Naive B cell (primary cell): ENCODE results near the gene CST4. TPM values are rescaled to one million over a fixed set of nuclear protein-coding genes. Genes with fewer than 3 reads are reported as not detected.
"Not testable (repeated sequence)": the region's sequence is repeated elsewhere in the genome, so short reads cannot be mapped to it uniquely, and the experiment has no call there.

Experiments
- ATAC-seq, 2 donors: fragments of 150-1000 bp; cut with Tn5 transposase; 2 replicates each; pipeline ENCODE4 v1.10.0; 2021; ENCODE audit warnings: low read depth in 2 of 2, mild to moderate bottlenecking in 2 of 2, moderate library complexity in 2 of 2
- DNase-seq: peaks from one replicate; pipeline ENCODE4 v3.0.0; 2022
- H3K27ac Mint-ChIP-seq, 6 donors: one replicate each; pipeline ENCODE4 v1.8.0; 2020 to 2022; ENCODE audit warnings: mild to moderate bottlenecking in 6 of 6, mixed read lengths in 6 of 6, moderate library complexity in 5 of 6, inconsistent platforms in 2 of 6
- H3K27me3 Mint-ChIP-seq, 3 donors: one replicate each; pipeline ENCODE4 v1.8.0; 2021 to 2022; ENCODE audit warnings: mixed read lengths in 3 of 3, mild to moderate bottlenecking in 1 of 3
- H3K36me3 Mint-ChIP-seq, 2 donors: one replicate each; pipeline ENCODE4 v1.8.0; 2020 to 2022; ENCODE audit warnings: mixed read lengths in 2 of 2, inconsistent platforms in 1 of 2, mild to moderate bottlenecking in 1 of 2
- H3K4me1 Mint-ChIP-seq, 3 donors: one replicate each; pipeline ENCODE4 v1.8.0; 2020 to 2022; ENCODE audit warnings: mixed read lengths in 3 of 3, inconsistent platforms in 1 of 3, mild to moderate bottlenecking in 1 of 3, moderate library complexity in 1 of 3
- H3K4me3 Mint-ChIP-seq, 8 donors: one replicate each; pipeline ENCODE4 v1.8.0; 2020 to 2022; ENCODE audit warnings: mild to moderate bottlenecking in 8 of 8, mixed read lengths in 8 of 8, moderate library complexity in 8 of 8, inconsistent platforms in 2 of 8
- H3K9me3 Mint-ChIP-seq, 7 donors: one replicate each; pipeline ENCODE4 v1.8.0; 2020 to 2022; ENCODE audit warnings: mixed read lengths in 7 of 7, mild to moderate bottlenecking in 5 of 7, inconsistent platforms in 2 of 7, moderate library complexity in 1 of 7
- polyA plus RNA-seq, 6 donors: library from polyadenylated mRNA; unstranded; fragments of 300-500 nt; fragmentation: Illumina TruSeq; gene quantifications; one replicate each; pipeline ENCODE4 v1.2.3, GENCODE V29; 2021; ENCODE audit warnings: low read depth in 6 of 6

Gene CST4
- polyA plus RNA-seq, 6 donors from 2014 or later = not detected

DNA sequence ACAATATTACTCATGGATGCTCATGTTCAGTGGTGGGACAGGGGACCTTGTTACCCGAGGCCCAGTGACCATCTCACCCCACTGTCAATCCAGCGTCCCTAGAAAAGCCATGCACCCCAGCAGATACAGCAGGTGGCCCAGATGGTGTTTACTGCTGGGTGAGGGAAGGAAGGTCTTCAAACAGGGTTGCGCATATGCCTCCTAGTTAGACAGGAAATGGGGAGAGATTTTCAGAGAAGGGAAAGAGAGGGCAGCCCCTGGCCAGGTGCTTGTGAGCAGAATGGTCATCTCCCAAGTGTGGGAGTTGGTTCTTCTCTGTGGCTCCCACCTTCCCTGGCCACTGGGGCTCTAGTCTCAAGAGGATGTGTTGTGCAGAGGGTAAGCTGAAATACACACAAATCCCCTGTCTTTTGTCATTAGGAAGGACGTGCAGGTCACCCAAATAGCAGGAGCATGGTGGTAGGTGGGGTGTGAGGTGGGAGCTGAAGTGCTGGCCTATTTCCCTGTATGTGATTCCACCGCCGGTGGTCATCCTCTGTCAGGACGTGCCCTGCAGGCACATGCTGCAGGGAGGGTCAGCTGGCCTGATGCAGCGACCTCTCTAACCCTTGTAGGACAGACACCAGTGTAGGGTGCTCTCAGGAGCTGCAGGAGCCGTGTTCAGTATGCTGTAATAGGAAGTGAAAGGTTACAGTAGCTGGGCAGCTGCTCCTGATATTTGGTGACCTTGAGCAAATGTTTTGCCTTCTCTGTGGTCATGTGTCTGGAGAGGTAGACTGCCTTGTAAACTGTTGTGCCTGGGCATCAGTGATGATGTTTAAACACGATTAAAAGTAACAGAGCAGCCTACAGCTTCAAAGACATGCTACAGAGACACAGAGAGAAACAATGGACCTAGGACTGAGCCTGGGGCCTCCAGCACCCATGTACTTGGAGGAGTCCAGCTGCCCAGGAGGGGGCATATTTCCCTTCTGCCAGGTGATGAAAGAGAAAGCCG, 47.9 kb downstream of the CST4 start:
- Mint-ChIP-seq H3K4me3 (no peak overlapping the region), H3K27me3 (peaks cover 4 to 28% (median 28%) of the 10 kb centered on the region in 3 donors), H3K27ac (no peak overlapping the region), H3K9me3 (peaks cover 0 to 5% (median 0%) of the 10 kb centered on the region in 7 donors), H3K4me1 (peaks cover 13 to 26% (median 14%) of the 10 kb centered on the region in 3 donors), H3K36me3 (no peaks in the 10 kb centered on the region)
- DNase-seq (no peak), ATAC-seq (no peak)

DNA sequence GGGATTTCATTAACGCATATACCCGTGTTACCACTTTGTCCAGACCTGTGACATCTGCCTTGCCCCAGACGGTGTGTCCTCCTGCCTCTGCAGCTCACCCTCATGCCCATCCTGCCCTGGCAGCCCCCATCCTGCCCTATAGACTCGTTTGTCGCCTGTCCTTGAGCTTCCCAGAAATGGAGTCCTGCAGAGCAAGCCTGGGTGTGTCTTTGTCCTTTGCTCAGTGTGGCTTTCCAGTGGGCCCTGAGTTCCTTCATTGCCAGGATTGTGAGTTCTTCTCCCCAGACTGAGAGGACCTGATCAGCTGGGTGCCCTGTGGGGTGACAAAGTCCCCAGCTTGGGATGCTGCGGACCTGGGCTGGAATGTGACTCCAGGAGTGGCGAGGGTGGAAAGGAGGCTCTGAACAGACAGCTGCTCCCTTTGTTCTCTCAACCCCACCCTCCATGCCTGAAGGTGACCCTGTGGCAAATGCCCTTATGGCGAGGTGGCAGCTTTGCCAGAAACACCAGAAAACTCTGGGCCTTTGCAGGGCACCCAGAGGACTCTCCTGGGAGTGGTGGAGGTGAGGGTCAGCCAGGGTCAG, 48.7 kb downstream of the CST4 start:
- ATAC-seq = no peak
- Mint-ChIP-seq H3K4me3 (no peak overlapping the region), H3K27me3 (peaks cover 4 to 34% (median 30%) of the 10 kb centered on the region in 3 donors), H3K36me3 (no peaks in the 10 kb centered on the region), H3K9me3 (no peaks in the 10 kb centered on the region), H3K4me1 (peaks cover 13 to 26% (median 14%) of the 10 kb centered on the region in 3 donors), H3K27ac (no peak overlapping the region)
- no peak for DNase-seq

DNA sequence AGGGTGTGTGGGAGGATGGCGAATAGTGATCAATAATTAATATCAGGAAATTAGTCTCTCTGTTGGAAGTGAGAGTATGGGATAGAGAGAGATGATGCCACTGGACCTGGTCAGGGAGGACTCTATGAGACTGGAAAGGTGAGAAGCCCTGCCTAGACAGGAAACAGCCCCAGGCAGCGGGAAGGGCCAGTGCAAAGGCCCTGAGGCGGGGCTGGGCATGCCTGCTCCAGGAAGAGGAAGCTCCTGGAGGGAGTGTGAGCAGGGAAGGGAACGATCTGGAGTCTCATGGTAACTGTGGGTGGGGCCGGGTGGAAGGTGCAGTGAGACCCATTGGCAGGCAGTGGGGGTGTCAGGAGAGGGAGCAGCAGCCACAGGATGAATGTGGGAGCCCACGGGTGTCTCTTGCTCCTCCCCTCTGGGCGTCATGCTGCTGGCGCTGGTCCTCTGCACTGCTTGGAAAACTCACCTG, 49.3 kb downstream of the CST4 start:
- DNase-seq (no peak), ATAC-seq (no peak)
- Mint-ChIP-seq H3K27ac (no peak overlapping the region), H3K27me3 (peaks cover 8 to 37% (median 30%) of the 10 kb centered on the region in 3 donors), H3K4me1 (peaks cover 13 to 26% (median 14%) of the 10 kb centered on the region in 3 donors), H3K4me3 (peak overlapping the region in 4 of 8 donors; percentile 6 to 61 (median 36)), H3K36me3 (no peaks in the 10 kb centered on the region), H3K9me3 (no peaks in the 10 kb centered on the region)

DNA sequence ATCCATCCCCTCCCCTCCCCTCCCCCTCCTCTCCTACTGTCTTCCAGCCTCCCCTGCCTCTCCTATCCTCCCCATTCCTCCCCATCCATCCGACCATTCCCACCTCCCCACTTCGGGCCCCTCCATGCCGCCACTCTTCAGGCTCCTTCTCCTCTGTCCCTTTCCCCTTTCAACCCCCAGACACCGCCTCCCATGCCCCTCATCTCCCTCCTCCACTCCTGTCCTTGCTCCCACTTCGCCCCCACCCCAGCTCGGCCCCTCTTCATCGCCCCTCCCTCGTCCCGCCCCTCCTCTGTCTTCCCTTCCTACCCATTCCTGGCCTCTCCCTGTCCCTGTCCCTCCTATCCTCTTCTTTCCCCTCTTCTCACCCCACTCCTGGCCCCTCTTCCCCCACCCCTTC, 50.5 kb downstream of the CST4 start:
- Mint-ChIP-seq H3K27ac (no peak overlapping the region), H3K4me3 (peak overlapping the region in 1 of 8 donors; percentile 30), H3K36me3 (no peaks in the 10 kb centered on the region), H3K4me1 (peaks cover 9 to 19% (median 9%) of the 10 kb centered on the region in 3 donors), H3K9me3 (no peaks in the 10 kb centered on the region), H3K27me3 (peaks cover 9 to 37% (median 30%) of the 10 kb centered on the region in 3 donors)
- ATAC-seq (no peak), DNase-seq (no peak)

DNA sequence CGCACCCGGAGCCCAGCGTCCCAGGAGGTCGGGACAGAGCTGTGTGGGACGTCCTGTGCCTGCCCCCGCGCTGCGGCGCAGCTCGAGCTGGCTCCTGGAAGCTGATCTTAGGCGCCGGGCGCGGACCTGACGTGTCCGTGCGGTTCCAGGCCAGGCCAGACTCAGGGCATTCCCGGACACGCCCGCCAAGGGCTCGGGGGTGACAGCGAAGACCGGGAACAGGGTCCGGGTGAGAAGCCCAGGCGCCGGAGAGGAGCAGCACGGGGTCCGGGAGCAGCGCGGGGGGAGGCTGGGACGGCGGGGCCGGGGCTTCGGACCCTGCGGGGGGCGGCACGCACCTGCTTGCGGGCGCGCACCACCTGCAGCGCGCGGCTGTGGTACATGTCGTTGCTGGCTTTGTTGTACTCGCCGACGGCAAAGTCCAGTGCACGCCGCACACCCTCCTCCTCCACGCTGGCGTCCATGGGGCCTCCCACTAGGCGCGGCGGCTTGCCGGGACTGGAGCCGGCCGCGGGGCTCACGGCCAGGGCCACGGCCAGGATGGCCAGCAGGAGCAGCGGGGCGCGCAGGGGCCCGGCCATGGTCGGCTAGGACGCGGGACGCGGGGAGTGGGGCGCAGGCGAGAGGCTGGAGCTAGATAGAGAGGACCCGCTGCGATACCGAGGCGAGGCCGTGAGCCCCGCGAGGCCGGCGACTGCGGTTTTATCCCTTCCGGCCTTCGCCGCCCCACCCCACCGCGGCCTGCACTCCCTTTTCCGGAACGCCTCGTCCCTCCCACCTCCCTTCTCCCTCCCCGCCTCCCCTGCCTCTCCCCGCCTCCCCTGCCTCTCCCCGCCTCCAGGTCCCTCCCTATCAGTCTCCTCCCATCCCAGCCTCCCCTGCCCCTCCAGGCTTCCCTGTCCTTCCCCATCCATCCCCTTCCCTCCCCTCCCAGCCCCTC, 51.3 kb downstream of the CST4 start, which contains the start of gene CST3:
Gene CST3, minus strand, starts transcription at position 674 of the 940 bp plus-strand sequence. Its CDS starts 93 bp downstream, at position 581.
- peaks cover 9 to 19% (median 9%) of the 10 kb centered on the region in 3 donors for H3K4me1 Mint-ChIP-seq
- H3K27ac Mint-ChIP-seq = no peak within 1 kb of the TSS
- H3K9me3 Mint-ChIP-seq = no peaks in the 10 kb centered on the region
- peaks cover 9 to 37% (median 30%) of the 10 kb centered on the region in 3 donors for H3K27me3 Mint-ChIP-seq
- peak within 1 kb of the TSS; percentile 8 to 84 (median 53) for H3K4me3 Mint-ChIP-seq
- no peaks in the 10 kb centered on the region for H3K36me3 Mint-ChIP-seq
- no peak for DNase-seq
- no peak for ATAC-seq

DNA sequence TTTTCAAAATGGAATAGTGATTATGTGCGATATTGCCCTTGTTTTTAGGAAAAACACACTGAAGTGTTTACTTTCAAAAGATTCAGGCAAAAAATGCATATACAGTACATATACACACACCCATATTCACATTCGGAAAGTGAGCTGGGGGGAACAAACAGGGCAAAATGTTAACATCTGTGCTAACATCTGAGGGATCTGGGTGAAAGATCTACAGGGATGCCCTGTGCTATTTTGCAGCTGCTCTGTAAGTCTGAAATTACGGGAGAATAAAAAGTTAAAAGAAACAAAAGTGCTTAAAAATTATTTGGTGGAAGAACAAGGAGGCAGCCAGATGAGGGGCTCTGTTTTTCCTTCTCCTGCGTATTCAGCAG, 51.9 kb downstream of the CST4 start:
- ATAC-seq (no peak), DNase-seq (no peak)
- Mint-ChIP-seq H3K27ac (no peak overlapping the region), H3K4me1 (peaks cover 9 to 19% (median 9%) of the 10 kb centered on the region in 3 donors), H3K27me3 (peaks cover 9 to 37% (median 30%) of the 10 kb centered on the region in 3 donors), H3K36me3 (no peaks in the 10 kb centered on the region), H3K4me3 (peak overlapping the region in 6 of 8 donors; percentile 7 to 84 (median 56)), H3K9me3 (no peaks in the 10 kb centered on the region)

DNA sequence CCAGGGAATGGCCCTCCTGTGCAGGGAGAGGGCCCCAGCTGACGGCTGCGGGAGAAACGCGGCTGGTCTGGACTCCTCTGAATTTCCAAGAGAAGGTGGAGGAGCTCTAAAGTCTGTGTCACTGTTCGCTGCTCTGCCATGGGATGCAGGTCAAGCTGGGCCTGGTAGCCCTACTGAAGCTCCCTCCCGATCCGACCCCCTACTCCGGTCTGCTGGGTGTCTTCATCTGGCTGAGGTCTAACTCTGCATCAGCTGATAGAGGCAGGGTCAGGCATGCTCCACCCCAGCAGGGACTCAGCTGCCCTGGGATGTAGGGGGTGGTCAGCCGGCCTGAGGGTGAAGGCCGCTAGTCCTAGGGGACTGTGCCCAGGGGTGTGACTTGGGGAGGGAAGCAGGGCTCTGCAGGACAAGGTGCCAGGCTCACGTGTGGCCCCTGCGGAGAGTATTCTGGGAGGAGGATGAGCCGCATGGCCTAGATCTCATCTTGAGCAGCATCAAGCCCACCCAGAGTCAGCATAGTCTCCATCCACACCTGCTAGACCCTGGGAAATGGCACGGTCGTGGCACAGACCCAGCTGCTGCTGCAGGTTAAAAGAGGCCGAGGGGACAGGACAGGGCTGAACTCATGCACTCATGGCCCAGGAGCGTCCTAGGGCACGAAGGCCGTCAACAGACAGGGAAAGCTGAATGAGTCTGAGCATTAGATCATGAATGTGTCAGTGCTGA, 52.5 kb downstream of the CST4 start:
- H3K27me3 Mint-ChIP-seq = peaks cover 9 to 37% (median 30%) of the 10 kb centered on the region in 3 donors
- H3K27ac Mint-ChIP-seq = no peak overlapping the region
- H3K4me3 Mint-ChIP-seq = peak overlapping the region in 6 of 8 donors; percentile 8 to 84 (median 56)
- ATAC-seq (no peak), DNase-seq (no peak)
- no peaks in the 10 kb centered on the region for H3K36me3 Mint-ChIP-seq
- H3K9me3 Mint-ChIP-seq = no peaks in the 10 kb centered on the region
- H3K4me1 Mint-ChIP-seq = peaks cover 9 to 19% (median 9%) of the 10 kb centered on the region in 3 donors

DNA sequence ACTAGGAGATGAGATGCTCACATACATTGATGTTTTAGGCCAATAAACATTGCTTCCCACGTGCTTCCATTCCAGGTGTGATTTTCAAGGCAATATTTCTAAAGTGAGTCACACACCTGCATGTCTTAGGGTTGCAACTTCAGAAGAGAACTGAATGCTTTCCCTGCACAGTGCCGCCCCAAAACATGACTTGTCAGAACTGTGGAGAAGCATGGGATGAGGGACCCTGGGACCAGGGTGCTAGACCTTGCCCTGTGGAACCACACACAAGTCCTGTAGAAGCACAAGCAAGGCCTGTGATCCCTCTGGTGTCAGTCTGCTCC, 53.1 kb downstream of the CST4 start:
- peak overlapping the region in 2 of 8 donors; percentile 36 to 61 for H3K4me3 Mint-ChIP-seq
- not testable (repeated sequence) for H3K36me3 Mint-ChIP-seq, H3K9me3 Mint-ChIP-seq, ATAC-seq, H3K27ac Mint-ChIP-seq, DNase-seq
- H3K27me3 Mint-ChIP-seq = peaks cover 9 to 37% (median 30%) of the 10 kb centered on the region in 3 donors
- peaks cover 9 to 15% (median 9%) of the 10 kb centered on the region in 3 donors for H3K4me1 Mint-ChIP-seq

Other genes with a start within 250 kb of the CST4 start
- not detected for gene CSTL1, start 249.4 kb downstream of the CST4 start, polyA plus RNA-seq
- gene CST11, start 236.2 kb downstream of the CST4 start, polyA plus RNA-seq = not detected
- not detected for gene CST8, start 197.9 kb downstream of the CST4 start, polyA plus RNA-seq
- gene CST9L, start 120.6 kb downstream of the CST4 start, polyA plus RNA-seq = not detected
- not detected for gene CST9, start 83.1 kb downstream of the CST4 start, polyA plus RNA-seq
- 10 to 100 TPM in 1 of 6 donors, 1 to 10 TPM in 5; 3.2 to 22.5 (median 6.5) TPM for gene CST3, start 51.1 kb downstream of the CST4 start, polyA plus RNA-seq
- not detected for gene CST1, start 61.9 kb upstream of the CST4 start, polyA plus RNA-seq
- not detected for gene CST2, start 137.7 kb upstream of the CST4 start, polyA plus RNA-seq
- not detected for gene CST5, start 190.7 kb upstream of the CST4 start, polyA plus RNA-seq